NOMO-1 treated with dmso at 0.1 percent for 144 hours (cell line): ENCODE data around the gene AGBL4.

ENCODE experiments used
- DNase-seq: peaks from one replicate; lab custom pipeline; 2025; ENCODE audit not compliant: unreplicated experiment; lab: John Stamatoyannopoulos, UW

Gene AGBL4

GRCh38 chr1:48740621-48741020 lies 1283.1 kb downstream of the AGBL4 start:
- no peak for DNase-seq

DNA sequence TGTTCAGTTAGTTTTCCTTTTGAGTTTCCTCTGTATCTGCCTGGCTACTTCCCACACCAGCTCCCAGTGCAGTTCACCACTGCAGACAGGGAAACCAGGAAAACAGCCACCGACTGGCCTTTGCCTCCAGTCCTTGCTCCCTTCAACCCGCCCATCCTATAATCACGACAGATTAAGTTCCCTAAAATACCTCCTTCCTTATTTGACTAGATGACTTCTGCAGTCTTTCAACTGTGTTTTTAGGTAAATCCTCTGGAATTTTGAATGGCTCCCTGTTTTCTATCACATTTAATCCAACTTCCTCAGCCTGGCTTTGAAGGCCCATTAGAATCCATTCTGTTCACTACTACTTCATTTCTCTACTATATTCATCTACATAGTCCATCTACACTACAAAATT lies 1284.7 kb downstream of the AGBL4 start:
- DNase-seq = no peak

DNA sequence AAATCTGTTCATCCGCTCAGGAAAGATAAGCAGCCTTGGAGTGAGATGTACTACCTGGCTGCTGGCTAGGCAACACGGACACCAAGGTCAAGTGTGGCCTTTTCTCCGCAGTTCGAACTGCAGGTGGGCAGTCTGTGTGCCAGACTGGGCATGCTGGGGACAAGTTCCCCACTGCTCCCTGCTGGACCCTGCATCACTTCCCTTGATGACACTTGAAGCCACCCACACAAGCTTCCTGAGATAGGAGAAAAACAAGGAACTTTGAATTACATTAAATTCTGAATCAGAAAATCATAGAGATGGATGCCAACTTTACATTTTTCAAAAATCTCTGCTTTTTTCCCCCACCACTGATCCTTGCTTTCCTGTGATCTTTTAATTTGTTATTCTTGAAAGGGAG lies 1285.4 kb downstream of the AGBL4 start:
- DNase-seq = no peak

- no peak for DNase-seq
Observed at GRCh38 chr1:48735796-48736195, 1288.0 kb downstream of the AGBL4 start.

GRCh38 chr1:48730164-48730910 lies 1293.4 kb downstream of the AGBL4 start:
- no peak for DNase-seq

DNA sequence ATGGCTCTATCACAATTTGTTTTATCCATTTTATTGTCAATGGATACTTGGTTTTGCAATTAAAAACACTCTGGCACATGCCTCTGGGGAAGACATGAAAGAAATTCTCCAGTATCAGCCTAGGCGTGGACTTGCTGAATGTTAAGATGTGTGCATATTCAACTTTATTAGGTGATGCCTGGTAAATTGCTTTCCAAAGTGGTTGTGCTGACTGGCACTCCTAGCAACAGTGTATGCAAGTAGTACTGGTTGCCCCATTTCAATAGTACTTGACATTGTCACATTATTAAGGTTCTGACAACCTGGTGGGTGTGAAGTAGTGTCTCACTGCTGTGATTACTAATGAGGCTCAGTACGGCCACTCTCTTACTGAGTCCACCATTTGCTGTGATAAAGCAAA lies 1295.2 kb downstream of the AGBL4 start:
- no peak for DNase-seq

- no peak for DNase-seq
Observed at GRCh38 chr1:48726557-48727215, 1297.1 kb downstream of the AGBL4 start.

DNA sequence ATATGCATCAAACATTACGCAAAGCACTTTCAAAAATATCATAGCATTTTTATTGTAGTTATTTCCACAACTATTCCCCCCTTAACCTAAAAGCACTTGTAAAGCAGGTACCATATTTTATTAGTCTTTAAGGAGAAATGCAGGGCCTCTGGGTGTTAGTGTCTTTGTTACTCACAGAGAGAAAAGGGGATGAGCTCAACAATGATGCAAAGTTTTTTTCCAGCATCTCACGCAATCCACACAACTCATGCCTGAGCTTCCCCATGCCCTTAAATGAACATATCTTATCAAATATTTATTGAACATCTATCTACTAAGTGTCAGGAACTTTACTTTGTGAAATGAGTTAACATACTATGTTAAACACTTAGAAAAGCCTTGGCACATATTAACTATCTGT lies 1297.6 kb downstream of the AGBL4 start:
- no peak for DNase-seq

GRCh38 chr1:48725341-48726046 lies 1298.3 kb downstream of the AGBL4 start:
- DNase-seq = no peak

GRCh38 chr1:48720929-48721328 lies 1302.8 kb downstream of the AGBL4 start:
- no peak for DNase-seq

GRCh38 chr1:48718705-48719104 lies 1305.0 kb downstream of the AGBL4 start:
- DNase-seq = no peak

DNA sequence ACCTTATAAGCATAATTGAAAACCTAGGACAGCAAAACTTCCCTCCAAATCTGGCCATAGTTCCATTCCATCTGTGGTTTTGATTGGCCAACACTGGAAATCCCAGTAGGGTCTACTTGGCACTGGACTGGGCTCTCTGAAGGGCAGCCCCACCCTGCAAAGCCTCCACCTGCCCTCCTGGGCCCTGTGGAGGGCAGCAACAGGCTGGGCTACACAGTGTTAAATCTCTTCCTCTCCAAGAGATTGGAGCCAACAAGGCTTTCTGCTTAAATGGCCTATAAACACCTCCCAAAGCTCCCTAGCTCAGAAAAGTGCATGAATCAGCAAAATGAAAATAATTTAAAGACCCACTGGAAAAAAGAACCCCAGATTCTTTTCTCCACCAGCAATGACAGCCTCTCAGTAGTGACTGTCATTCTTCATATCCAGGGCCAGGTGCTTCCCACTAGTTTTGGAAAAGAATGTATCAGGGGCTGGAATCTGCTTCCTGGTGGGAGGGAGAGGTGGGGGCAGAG lies 1305.6 kb downstream of the AGBL4 start:
- no peak for DNase-seq

DNA sequence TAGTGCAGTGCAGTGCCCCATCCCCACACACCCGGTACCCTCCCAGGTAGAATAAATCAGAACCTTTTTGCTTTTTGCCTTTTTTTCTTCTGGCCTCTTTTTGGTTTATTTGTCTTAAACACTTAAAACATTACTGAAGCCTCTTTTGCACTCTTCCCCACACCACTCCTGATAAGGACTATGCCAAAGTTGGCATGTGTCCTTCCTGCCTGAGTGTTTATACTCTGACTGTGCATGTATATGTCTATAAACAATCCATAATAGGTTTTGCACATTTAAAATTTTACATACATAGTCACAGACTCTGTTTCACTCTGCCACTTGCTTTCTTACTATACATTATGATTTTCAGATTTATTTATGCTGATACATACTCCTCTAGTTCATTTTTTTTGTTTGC lies 1306.7 kb downstream of the AGBL4 start:
- no peak for DNase-seq

GRCh38 chr1:48715921-48716320 lies 1307.8 kb downstream of the AGBL4 start:
- DNase-seq = no peak

DNA sequence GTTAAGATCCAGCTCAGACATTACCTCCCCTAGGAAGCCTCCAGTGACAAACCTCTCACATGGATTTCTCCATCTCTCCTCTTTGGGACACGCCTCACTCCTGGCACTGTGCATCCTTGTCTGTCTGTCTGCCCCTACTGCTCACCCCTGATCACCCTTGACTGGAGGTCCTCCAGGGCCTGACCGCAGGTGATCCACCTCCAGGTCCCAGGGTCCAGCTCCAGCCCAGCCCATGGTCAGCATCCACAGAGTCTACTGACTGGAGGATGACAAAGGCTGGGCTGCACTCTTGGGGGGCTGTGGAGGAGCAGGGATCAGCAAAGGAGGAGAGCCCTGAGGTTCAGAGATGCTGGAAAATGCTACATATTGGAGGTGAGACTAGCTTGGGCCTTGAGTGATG lies 1312.8 kb downstream of the AGBL4 start:
- DNase-seq = no peak

GRCh38 chr1:48710318-48710717 lies 1313.4 kb downstream of the AGBL4 start:
- DNase-seq = no peak

DNA sequence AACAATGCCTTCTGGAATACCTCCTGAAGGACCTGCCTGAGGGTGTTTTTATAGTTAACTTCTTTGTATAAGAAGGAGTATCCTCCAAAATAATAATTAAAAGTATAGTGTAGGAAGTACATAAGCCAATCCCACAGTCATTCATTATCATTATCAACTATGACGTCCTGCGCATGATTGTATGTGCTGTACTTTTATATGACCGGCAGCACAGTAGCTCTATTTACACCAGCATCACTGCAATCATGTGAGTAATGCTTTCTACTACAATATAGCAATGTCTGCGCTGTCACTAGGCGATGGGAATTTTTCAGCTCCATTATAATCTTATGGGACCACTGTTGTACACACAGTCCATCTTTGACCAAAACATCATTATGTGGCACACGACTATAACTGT lies 1319.0 kb downstream of the AGBL4 start:
- no peak for DNase-seq

- DNase-seq = no peak
Observed at GRCh38 chr1:48701445-48701844, 1322.3 kb downstream of the AGBL4 start.

DNA sequence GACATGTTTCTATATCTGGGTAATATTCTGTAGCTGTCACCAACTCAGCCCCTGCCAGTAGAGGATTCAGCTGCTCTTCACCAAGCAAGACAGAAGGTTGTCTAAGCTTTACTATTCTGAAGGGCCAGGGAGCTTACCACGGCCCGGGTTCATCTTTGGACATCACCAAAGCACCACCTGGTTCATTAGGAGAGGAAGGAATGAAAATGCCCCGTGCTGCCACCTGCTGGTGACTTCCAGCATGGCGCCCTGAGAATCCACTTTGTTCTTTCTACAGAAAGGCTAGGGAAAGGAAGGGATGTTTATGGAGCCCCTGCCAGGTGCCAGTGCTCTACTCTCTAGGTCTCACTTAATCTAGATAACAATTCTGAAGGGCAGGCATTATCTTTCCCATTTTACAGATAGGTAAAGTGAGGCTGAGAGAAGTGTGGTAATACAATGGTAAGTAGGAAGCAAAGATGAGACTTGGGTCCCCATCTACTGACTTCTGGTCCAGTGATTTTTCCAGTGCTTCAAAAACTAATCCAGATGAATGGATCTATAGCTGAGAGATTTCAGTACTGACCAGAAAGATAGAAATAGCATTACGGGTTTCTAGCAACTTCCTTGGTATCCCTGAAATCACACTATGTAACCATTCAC lies 1326.6 kb downstream of the AGBL4 start:
- no peak for DNase-seq

DNA sequence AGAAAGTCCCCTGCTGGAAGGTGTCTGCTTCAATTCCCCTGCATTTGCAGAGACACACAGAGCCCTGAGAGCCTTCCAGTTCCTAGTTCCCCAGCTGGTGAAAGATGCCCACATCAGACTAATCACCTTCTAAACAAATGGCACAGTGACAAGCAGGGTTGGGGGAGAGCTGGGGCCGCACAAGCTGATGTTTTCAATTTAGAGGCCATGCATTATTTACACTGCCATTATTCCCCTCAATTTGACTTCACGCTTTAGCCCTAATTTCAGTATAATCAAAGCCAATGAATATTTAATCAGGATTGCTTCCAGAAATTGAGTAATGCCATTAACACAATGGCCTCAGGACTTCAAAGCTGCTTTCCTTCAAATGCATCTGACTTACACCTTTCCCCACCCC lies 1328.6 kb downstream of the AGBL4 start:
- DNase-seq = no peak

DNA sequence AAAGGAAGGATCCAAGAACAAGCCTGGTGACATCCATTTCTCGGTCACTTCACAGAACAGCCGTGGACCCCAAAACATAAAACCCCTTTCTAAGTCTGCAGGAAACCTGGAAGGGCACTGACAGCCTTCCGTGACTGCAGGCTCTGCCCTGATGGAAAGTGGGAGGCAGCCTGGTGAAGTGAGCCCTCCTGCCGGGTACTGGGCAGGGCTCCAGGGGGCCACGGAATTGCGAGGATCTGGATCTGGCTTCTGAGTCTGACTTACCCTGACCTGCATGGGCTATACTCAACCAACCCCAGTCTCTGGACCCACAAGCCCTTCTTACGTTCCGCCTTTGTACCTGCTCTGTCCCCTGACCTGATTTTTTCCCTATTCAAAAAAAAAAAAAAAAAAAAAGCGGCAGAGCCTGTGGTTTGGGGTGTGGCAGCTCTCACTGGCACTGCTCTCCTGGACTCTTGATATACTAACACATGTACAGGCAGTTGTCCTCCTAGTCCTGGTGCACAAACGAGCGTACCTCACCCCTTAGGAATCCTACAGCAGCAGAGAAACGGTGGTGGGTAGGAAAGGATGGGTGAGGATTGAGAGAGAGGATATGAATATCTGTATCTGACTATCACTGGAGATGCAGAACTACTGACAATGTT lies 1330.0 kb downstream of the AGBL4 start:
- DNase-seq = no peak
